GM19395 (cell line): ENCODE results near the gene FSD1L.
"Not testable (repeated sequence)": the region's sequence is repeated elsewhere in the genome, so short reads cannot be mapped to it uniquely, and the experiment has no call there.

ENCODE experiments used
- ATAC-seq: cut with Tn5 transposase; IDR thresholded peaks from one replicate; pipeline ENCODE4 v1.9.1; 2021; ENCODE audit warnings: mild to moderate bottlenecking, moderate library complexity; ENCODE audit not compliant: unreplicated experiment

The FSD1L gene

DNA sequence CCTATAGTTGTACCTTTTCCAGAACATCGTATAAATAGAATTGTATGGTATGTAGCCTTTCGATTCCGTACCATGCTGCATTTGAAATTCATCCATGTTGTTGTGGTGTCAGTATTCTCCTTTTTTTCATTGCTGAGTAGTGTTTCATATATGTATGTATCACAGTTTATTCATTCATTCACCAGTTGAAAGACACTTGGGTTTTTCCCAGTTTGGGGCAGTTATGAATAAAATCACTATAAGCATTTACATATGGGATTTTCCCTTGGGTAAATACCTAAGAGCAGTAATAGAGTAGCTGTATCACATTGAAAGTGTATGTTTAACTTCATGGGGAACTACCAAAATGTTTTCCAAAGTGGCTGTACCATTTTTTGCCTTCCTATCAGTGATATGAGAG, 94.0 kb downstream of the FSD1L start:
- peak; percentile 92 for ATAC-seq

DNA sequence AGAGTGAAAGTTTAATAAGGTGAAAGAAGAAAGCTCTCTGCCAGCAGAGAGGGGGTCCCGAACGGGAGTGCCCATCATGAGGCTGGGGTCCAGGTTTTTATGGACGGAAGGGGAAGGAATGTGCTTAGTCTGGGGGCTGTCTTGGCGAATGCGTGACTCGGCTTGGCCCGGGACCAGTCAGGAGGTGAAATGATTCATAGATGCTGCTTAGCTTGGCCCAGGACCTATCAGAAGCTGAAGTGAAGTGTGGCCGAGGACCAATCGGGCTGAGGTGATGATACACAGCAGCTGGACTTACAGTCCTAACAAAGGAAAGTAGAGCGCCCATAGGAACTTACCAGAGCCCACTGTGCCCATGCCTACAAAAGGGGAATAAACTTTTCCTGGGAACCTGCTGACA, 106.2 kb downstream of the FSD1L start:
- ATAC-seq, result no peak

DNA sequence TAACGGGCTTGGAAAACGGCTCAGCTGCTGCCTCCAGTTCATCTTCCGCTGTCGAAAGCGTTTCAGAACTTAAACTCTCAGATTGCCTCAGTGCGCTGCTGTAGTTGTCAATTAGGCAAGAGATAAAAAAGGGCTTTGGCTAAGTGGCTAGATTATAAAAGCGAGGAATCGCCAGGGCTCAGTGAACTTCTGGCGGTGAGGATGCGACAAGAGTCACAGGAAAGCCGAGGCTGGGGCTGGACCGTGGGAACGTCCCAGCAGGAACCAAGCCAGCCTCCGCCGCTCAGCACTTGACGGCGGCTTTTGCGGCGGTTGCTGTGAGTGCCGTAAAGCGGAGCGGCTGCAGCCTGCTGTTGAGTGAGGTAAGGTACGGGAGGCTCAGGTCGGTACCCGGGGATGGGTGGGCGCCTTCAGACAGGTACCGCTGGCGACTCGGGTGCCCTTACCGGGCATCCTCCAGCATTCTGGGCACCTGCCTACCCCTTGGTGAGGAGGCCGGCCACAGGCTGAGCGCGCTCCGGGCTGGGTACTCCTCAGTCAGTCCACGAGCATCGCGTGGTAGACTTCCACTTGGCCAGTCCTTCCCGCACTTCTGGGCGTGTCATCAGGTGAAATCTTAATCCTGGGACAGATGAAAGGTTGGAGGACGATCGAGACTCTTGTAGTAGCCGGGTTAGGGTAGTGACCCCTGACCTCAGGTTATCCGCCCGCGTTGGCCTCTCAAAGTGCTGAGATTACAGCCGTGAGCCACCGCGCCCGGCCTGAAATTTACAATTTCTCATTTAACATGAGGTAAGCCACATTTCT, 110.2 kb downstream of the FSD1L start, which contains the start of gene FKTN:
Gene FKTN, plus strand, starts transcription at position 328 of the 807 bp plus-strand sequence. CDS start 16,902 bp downstream, outside the sequence.
- ATAC-seq, result peak; percentile 98

DNA sequence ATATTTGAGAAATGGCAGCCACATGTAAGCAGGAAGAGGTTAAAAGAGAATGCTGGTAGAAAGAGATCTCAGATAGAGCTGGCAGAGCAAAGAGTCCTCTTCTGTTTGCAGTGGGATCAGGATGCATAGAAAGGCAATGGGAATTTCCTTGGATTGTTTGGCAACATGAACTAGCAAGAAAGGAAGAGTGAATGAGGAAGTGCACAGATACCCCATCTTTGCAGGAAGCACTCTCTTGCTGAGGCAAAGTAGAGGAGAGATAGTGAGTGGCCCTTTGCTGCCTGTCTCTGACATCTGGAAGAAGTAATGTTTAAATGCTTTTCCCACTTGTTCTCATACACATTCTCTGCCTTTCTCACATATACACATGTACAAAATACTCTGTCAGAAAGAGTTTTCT, 124.6 kb downstream of the FSD1L start:
- no peak for ATAC-seq

DNA sequence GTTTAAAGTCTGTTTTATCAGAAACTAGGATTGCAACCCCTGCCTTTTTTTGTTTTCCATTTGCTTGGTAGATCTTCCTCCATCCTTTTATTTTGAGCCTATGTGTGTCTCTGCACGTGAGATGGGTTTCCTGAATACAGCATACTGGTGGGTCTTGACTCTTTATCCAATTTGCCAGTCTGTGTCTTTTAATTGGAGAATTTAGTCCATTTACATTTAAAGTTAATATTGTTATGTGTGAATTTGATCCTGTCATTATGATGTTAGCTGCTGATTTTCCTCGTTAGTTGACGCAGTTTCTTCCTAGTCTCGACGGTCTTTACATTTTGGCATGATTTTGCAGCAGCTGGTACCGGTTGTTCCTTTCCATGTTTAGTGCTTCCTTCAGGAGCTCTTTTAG, 132.1 kb downstream of the FSD1L start:
- ATAC-seq, result not testable (repeated sequence)

DNA sequence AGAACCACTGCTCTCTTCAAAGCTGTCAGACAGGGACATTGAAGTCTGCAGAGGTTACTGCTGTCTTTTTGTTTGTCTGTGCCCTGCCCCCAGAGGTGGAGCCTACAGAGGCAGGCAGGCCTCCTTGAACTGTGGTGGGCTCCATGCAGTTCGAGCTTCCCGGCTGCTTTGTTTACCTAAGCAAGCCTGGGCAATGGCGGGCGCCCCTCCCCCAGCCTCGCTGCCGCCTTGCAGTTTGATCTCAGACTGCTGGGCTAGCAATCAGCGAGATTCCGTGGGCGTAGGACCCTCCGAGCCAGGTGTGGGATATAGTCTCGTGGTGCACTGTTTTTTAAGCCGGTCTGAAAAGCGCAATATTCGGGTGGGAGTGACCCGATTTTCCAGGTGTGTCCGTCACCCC, 133.7 kb downstream of the FSD1L start:
- not testable (repeated sequence) for ATAC-seq

DNA sequence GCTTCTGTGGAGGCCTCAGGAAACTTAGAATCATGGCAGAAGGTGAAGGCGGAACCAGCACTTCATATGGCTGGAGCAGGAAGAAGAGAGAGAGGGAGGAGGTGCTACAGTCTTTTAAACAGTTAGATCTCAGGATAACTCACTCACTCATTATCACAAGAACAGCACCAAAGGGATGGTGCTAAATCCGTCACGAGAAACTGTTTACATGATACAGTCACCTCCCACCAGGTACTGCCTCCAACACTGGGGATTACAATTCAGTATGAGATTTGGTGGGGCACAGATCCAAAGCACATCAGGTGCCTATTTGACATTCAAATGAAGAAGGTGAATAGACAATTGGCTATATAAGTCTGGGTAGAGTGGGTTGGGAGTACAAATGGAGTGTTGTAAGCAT, 145.3 kb downstream of the FSD1L start:
- ATAC-seq, result no peak
